Gastrocnemius medialis (tissue), 4 donors: ENCODE measurements around the gene WWOX. TPM values are rescaled to one million over a fixed set of nuclear protein-coding genes. Genes with fewer than 3 reads are reported as not detected.

Experiments used
- ATAC-seq, 2 donors: fragments of 150-250 bp; one replicate each; pipeline ENCODE4 v1.9.1; 2016
- DNase-seq, 2 donors: peaks; one replicate each; pipeline ENCODE4 v3.0.0-alpha.2; 2019
- H3K27ac ChIP-seq, 4 donors: fragments of 200-600 bp; sonication (generic); 1 replicate in 1 of 4; 2 replicates in 3 of 4; pipeline ENCODE4 v1.5.1; 2016 to 2018; ENCODE audit warnings: mild to moderate bottlenecking in 2 of 4, moderate library complexity in 1 of 4
- H3K27me3 ChIP-seq, 3 donors: fragments of 200-600 bp; sonication (generic) in 2 of 3; 1 replicate in 1 of 3; 2 replicates in 2 of 3; pipeline versions ENCODE4 v1.5.1 to v1.6.0; 2016 to 2019; ENCODE audit warnings: mild to moderate bottlenecking in 1 of 3, moderate library complexity in 1 of 3
- H3K36me3 ChIP-seq, 2 donors: fragments of 200-600 bp; sonication (generic) in 1 of 2; one replicate each; pipeline ENCODE4 v1.5.1; 2017 to 2018
- H3K4me1 ChIP-seq, 2 donors: fragments of 200-600 bp; sonication (generic) in 1 of 2; one replicate each; pipeline ENCODE4 v1.5.1; 2016 to 2017; ENCODE audit warnings: mild to moderate bottlenecking in 2 of 2
- H3K4me3 ChIP-seq, 4 donors: fragments of 200-600 bp; sonication (generic) in 3 of 4; 1 replicate in 1 of 4; 2 replicates in 3 of 4; pipeline ENCODE4 v1.5.1; 2016 to 2019; ENCODE audit warnings: mild to moderate bottlenecking in 2 of 4
- H3K9me3 ChIP-seq, 3 donors: fragments of 200-600 bp; sonication (generic) in 2 of 3; 1 replicate in 1 of 3; 2 replicates in 2 of 3; pipeline ENCODE4 v1.5.1; 2016 to 2019
- POLR2A ChIP-seq, 2 donors: fragments of 450-650 bp; IDR thresholded peaks; one replicate each; pipeline ENCODE4 v1.6.1; 2017; ENCODE audit warnings: antibody characterized with exemption in 2 of 2, mild to moderate bottlenecking in 2 of 2, moderate library complexity in 2 of 2
- in situ Hi-C, 4 donors: fragments of 200-750 bp; cut with MboI; loops; one replicate each; pipeline versions ENCODE4 v1.15.0 to v1.8.0; 2017; ENCODE audit warnings: low sequenced_read_pairs in 4 of 4
- intact Hi-C: fragments of 100-400 bp; cut with DNase I; formaldehyde crosslinking; loops from one replicate; pipeline ENCODE4 v1.15.1; 2023; ENCODE audit warnings: low total_unique reads
- total RNA-seq, 4 donors: library from RNA; depleted of rRNA; stranded (reverse); fragments of >200 nt; gene quantifications; one replicate each; pipeline versions ENCODE4 v1.1.0 to v1.2.3, GENCODE V29; 2016
- TF ChIP-seq, protein P1 (sequence below), 5 experiments: fragments of 450-650 bp in 3 of 5; fragments of 200-600 bp in 2 of 5; sonication (generic) in 2 of 5; IDR thresholded peaks in 4 of 5; conservative IDR thresholded peaks in 1 of 5; 1 replicate in 4 of 5; 2 replicates in 1 of 5; pipeline ENCODE4 v1.5.1; 2016 to 2019; ENCODE audit warnings: antibody characterized with exemption in 5 of 5, mild to moderate bottlenecking in 3 of 5, moderate library complexity in 3 of 5

Gene WWOX
- total RNA-seq, 4 donors from 2014 or later: 3.3 to 13.0 (median 6.0) TPM

GRCh38 chr16:78125112-78125844 is 25.8 kb downstream of the WWOX start:
- intact Hi-C loops: loop anchor here (10.0 kb wide), 1 partner anchor 1960 kb away; no protein-coding TSS in a partner anchor
- in situ Hi-C loops: loop anchor here in 3 of 4 donors (10.0 to 25.0 kb wide), 3 partner anchors 110 to 1480 kb away; partner anchors contain the start of gene MAF (in 1 of the 3)
- Histone ChIP-seq H3K4me3 (no peak overlapping the region), H3K27me3 (no peaks in the 10 kb centered on the region), H3K36me3 (no peaks in the 10 kb centered on the region), H3K4me1 (peaks cover 14 to 27% of the 10 kb centered on the region in 2 donors), H3K9me3 (no peaks in the 10 kb centered on the region), H3K27ac (no peak overlapping the region)
- ATAC-seq: no peak
- no peak for DNase-seq
- no peak for TF ChIP-seq POLR2A (IDR thresholded peaks at IDR 0.05)
- TF ChIP-seq, protein P1, sequence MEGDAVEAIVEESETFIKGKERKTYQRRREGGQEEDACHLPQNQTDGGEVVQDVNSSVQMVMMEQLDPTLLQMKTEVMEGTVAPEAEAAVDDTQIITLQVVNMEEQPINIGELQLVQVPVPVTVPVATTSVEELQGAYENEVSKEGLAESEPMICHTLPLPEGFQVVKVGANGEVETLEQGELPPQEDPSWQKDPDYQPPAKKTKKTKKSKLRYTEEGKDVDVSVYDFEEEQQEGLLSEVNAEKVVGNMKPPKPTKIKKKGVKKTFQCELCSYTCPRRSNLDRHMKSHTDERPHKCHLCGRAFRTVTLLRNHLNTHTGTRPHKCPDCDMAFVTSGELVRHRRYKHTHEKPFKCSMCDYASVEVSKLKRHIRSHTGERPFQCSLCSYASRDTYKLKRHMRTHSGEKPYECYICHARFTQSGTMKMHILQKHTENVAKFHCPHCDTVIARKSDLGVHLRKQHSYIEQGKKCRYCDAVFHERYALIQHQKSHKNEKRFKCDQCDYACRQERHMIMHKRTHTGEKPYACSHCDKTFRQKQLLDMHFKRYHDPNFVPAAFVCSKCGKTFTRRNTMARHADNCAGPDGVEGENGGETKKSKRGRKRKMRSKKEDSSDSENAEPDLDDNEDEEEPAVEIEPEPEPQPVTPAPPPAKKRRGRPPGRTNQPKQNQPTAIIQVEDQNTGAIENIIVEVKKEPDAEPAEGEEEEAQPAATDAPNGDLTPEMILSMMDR (IDR thresholded peaks at IDR 0.05 in 4 of 5, conservative IDR thresholded peaks at IDR 0.05 in 1 of 5): no peak

DNA sequence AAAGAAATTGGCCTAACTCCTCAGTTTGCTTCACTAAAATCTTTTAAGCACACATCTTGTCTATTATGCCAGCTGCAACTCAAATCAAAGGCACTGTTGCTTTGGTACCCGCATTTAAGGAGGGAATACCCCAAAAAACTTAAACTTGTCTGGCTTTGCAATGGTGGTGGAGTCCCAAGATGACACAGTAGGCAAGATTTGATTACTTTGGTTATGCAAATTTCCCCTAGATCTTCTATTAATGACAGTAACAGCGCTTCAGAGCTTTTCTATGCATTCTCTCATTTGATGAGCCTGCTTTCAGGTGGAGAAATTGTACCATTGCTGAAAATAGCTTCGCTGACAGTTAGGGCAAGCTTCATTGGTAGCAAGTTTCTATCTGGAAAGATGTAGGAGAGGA is 27.2 kb downstream of the WWOX start:
- no peaks in the 10 kb centered on the region for H3K36me3 ChIP-seq
- H3K9me3 ChIP-seq: no peaks in the 10 kb centered on the region
- peak overlapping the region in 1 of 4 donors; percentile 42 for H3K4me3 ChIP-seq
- peak overlapping the region in 2 of 4 donors; percentile 1 to 49 for H3K27ac ChIP-seq
- ATAC-seq (no peak), DNase-seq (no peak)
- no peak for TF ChIP-seq POLR2A (IDR thresholded peaks at IDR 0.05)
- TF ChIP-seq, protein P1 (IDR thresholded peaks at IDR 0.05 in 4 of 5, conservative IDR thresholded peaks at IDR 0.05 in 1 of 5): no peak
- peaks cover 14 to 27% of the 10 kb centered on the region in 2 donors for H3K4me1 ChIP-seq
- in situ Hi-C loops (loop anchor here in 3 of 4 donors (10.0 to 25.0 kb wide), 3 partner anchors 108 to 1478 kb away; partner anchors contain the start of gene MAF (in 1 of the 3)), intact Hi-C loops (loop anchor here (10.0 kb wide), 1 partner anchor 1958 kb away; no protein-coding TSS in a partner anchor)
- H3K27me3 ChIP-seq: no peaks in the 10 kb centered on the region

GRCh38 chr16:78127130-78127529 is 27.7 kb downstream of the WWOX start:
- in situ Hi-C loops: loop anchor here in 3 of 4 donors (10.0 to 25.0 kb wide), 3 partner anchors 108 to 1478 kb away; partner anchors contain the start of gene MAF (in 1 of the 3)
- intact Hi-C loops: loop anchor here (10.0 kb wide), 1 partner anchor 1958 kb away; no protein-coding TSS in a partner anchor
- ATAC-seq (peak in 1 of 2 donors; percentile 24), DNase-seq (no peak)
- Histone ChIP-seq H3K4me1 (peaks cover 14 to 27% of the 10 kb centered on the region in 2 donors), H3K36me3 (no peaks in the 10 kb centered on the region), H3K27ac (peak overlapping the region in 2 of 4 donors; percentile 1 to 49), H3K9me3 (no peaks in the 10 kb centered on the region), H3K4me3 (peak overlapping the region in 1 of 4 donors; percentile 42), H3K27me3 (no peaks in the 10 kb centered on the region)
- TF ChIP-seq, protein P1 (IDR thresholded peaks at IDR 0.05 in 4 of 5, conservative IDR thresholded peaks at IDR 0.05 in 1 of 5): no peak
- TF ChIP-seq POLR2A (IDR thresholded peaks at IDR 0.05): no peak

- intact Hi-C loops (loop anchor here (10.0 kb wide), 1 partner anchor 1956 kb away; no protein-coding TSS in a partner anchor), in situ Hi-C loops (loop anchor here in 3 of 4 donors (10.0 to 25.0 kb wide), 3 partner anchors 106 to 1476 kb away; partner anchors contain the start of gene MAF (in 1 of the 3))
- Histone ChIP-seq H3K4me1 (peaks cover 14 to 27% of the 10 kb centered on the region in 2 donors), H3K36me3 (no peaks in the 10 kb centered on the region), H3K4me3 (no peak overlapping the region), H3K27me3 (no peaks in the 10 kb centered on the region), H3K27ac (no peak overlapping the region), H3K9me3 (no peaks in the 10 kb centered on the region)
- DNase-seq (no peak), ATAC-seq (no peak)
- TF ChIP-seq, protein P1 (IDR thresholded peaks at IDR 0.05 in 4 of 5, conservative IDR thresholded peaks at IDR 0.05 in 1 of 5): no peak
- no peak for TF ChIP-seq POLR2A (IDR thresholded peaks at IDR 0.05)
Measured at GRCh38 chr16:78128913-78129312, 29.5 kb downstream of the WWOX start.
